ENCODE measurements around the gene STPG1.

The STPG1 gene

DNA sequence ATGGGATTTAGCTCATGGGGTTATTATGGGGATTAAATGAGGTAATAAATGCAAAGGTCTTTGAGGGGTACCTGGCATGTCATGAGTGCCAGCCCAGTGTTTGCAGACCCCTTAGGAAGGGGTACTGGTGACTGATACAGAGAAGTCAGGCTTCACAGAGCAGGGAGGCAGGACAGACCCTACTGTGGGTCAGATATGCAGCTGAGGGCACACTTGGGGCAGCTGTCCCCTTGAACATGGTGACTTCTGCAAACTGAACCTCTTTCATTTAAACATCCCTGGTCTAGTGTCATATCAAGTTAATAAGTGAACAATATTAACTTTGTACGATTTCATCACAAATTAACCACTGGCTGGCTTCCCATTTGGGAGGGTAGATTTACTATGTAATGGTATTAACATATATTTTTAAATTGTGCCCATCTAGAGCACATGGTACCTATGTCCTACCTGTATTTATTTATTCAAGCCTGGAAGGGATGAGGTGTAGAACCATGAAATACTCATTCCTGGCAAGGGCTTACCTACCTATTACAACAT, 25.9 kb downstream of the STPG1 start:
- H3K27ac ChIP-seq (ENCODE audit: low read depth, low read length), result no peak overlapping the region
- peaks cover 0 to 3% (median 0%) of the 10 kb centered on the region in 5 donors for H3K27me3 ChIP-seq (ENCODE audit: control insufficient read depth in 5 of 5, insufficient read depth in 4 of 5, low read length in 5 of 5)
- no peaks in the 10 kb centered on the region for H3K9me3 ChIP-seq (ENCODE audit: control insufficient read depth in 5 of 5, low read length in 5 of 5)
- no peak overlapping the region for H3K4me3 ChIP-seq (ENCODE audit: low read depth in 1 of 5, low read length in 5 of 5)
- H3K36me3 ChIP-seq (ENCODE audit: control insufficient read depth in 5 of 5, insufficient read depth in 5 of 5, low read length in 5 of 5), result peaks cover 0 to 17% (median 12%) of the 10 kb centered on the region in 5 donors
- no peak overlapping the region for H3K9ac ChIP-seq (ENCODE audit: low read length in 5 of 5)
- peaks cover 0 to 19% (median 13%) of the 10 kb centered on the region in 5 donors for H3K4me1 ChIP-seq (ENCODE audit: control insufficient read depth in 5 of 5, insufficient read depth in 5 of 5, low read length in 5 of 5)

DNA sequence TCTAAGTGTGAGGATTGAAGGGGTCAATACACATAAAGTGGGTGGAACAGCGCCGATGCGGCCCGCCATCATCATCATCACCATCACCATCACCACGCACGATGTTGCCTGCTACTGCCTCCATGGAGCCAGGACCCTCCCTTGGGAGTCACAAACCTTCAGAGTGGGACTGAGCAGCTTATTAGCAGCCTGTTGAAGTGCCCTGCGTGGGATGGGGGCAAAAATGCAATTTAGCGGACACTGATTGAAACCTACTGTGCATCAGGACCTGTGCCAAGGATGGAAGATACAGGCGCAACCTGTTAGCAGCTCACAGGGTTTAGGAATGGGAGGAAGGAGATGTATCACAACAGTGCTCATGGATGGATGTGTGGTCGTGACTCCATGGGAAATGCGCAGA, 26.7 kb downstream of the STPG1 start:
- no peaks in the 10 kb centered on the region for H3K9me3 ChIP-seq (ENCODE audit: control insufficient read depth in 5 of 5, low read length in 5 of 5)
- peaks cover 0 to 11% (median 8%) of the 10 kb centered on the region in 5 donors for H3K4me1 ChIP-seq (ENCODE audit: control insufficient read depth in 5 of 5, insufficient read depth in 5 of 5, low read length in 5 of 5)
- H3K27ac ChIP-seq (ENCODE audit: low read depth, low read length), result no peak overlapping the region
- peaks cover 0 to 24% (median 19%) of the 10 kb centered on the region in 5 donors for H3K36me3 ChIP-seq (ENCODE audit: control insufficient read depth in 5 of 5, insufficient read depth in 5 of 5, low read length in 5 of 5)
- H3K4me3 ChIP-seq (ENCODE audit: low read depth in 1 of 5, low read length in 5 of 5), result no peak overlapping the region
- peaks cover 0 to 3% (median 0%) of the 10 kb centered on the region in 5 donors for H3K27me3 ChIP-seq (ENCODE audit: control insufficient read depth in 5 of 5, insufficient read depth in 4 of 5, low read length in 5 of 5)
- H3K9ac ChIP-seq (ENCODE audit: low read length in 5 of 5), result no peak overlapping the region

DNA sequence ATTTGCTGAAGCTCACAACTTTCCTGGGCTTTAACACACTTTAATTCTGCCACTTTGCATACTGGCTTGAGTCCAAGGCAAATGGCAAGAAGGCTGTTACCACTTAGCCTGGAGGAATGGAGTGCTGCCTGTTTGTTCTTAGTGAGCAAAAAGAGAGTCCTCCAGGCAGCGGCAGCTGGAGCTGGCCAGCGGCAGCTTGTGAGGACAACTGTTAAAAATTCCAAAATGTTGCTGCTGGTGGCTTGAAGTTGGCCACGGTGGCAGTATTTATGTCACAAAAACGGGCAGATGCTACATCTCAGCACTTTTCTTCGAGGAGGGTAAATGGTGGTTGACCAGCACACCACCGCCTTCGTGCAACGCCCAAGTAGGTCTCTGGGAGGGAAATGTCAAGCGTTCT, 27.3 kb downstream of the STPG1 start:
- Histone ChIP-seq H3K36me3 (ENCODE audit: control insufficient read depth in 5 of 5, insufficient read depth in 5 of 5, low read length in 5 of 5) (peaks cover 0 to 26% (median 20%) of the 10 kb centered on the region in 5 donors), H3K9me3 (ENCODE audit: control insufficient read depth in 5 of 5, low read length in 5 of 5) (no peaks in the 10 kb centered on the region), H3K4me1 (ENCODE audit: control insufficient read depth in 5 of 5, insufficient read depth in 5 of 5, low read length in 5 of 5) (peaks cover 0 to 6% (median 1%) of the 10 kb centered on the region in 5 donors), H3K4me3 (ENCODE audit: low read depth in 1 of 5, low read length in 5 of 5) (no peak overlapping the region), H3K9ac (ENCODE audit: low read length in 5 of 5) (no peak overlapping the region), H3K27me3 (ENCODE audit: control insufficient read depth in 5 of 5, insufficient read depth in 4 of 5, low read length in 5 of 5) (peaks cover 0 to 3% (median 0%) of the 10 kb centered on the region in 5 donors), H3K27ac (ENCODE audit: low read depth, low read length) (no peak overlapping the region)

DNA sequence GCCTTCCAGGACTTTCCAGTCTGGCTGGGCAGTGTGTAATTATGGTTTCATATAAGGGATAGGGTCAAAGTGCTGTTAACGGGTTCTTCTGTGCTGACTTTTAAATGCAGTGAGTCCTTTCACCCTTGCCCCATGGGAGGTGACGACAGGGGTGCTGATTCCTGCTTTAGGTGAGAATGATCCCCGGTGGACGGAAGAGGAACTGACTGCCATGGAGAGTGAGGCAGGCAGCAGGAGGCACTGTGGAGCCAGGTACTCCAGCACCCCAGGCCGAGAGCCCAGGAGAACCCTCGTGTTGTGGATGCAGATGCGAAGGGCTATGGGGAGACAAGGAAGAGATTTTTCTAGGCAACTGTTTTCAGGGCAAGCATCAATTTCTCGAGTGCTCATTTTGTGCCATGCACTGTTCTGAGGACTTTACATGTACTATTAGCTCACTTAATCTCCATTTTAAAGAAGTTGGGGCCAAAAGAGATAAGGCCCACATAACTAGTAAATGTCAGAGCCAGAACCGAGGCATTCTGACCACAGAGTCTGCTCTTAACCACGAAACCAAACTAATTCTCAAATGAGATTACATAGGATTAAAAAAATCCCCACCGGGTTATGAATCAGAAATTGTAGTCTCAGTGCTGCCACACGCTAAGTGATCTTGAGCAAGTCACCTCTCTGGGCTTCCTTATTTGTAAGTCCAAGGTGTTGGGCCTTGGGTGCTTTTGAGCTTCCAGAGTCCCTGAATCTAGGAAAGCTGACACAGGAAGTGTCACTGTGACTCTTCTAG, 28.2 kb downstream of the STPG1 start:
- H3K4me3 ChIP-seq (ENCODE audit: low read depth in 1 of 5, low read length in 5 of 5), result no peak overlapping the region
- peaks cover 0 to 3% (median 0%) of the 10 kb centered on the region in 5 donors for H3K27me3 ChIP-seq (ENCODE audit: control insufficient read depth in 5 of 5, insufficient read depth in 4 of 5, low read length in 5 of 5)
- H3K36me3 ChIP-seq (ENCODE audit: control insufficient read depth in 5 of 5, insufficient read depth in 5 of 5, low read length in 5 of 5), result peaks cover 0 to 27% (median 20%) of the 10 kb centered on the region in 5 donors
- no peaks in the 10 kb centered on the region for H3K9me3 ChIP-seq (ENCODE audit: control insufficient read depth in 5 of 5, low read length in 5 of 5)
- no peak overlapping the region for H3K9ac ChIP-seq (ENCODE audit: low read length in 5 of 5)
- peaks cover 0 to 3% (median 0%) of the 10 kb centered on the region in 5 donors for H3K4me1 ChIP-seq (ENCODE audit: control insufficient read depth in 5 of 5, insufficient read depth in 5 of 5, low read length in 5 of 5)
- no peak overlapping the region for H3K27ac ChIP-seq (ENCODE audit: low read depth, low read length)

DNA sequence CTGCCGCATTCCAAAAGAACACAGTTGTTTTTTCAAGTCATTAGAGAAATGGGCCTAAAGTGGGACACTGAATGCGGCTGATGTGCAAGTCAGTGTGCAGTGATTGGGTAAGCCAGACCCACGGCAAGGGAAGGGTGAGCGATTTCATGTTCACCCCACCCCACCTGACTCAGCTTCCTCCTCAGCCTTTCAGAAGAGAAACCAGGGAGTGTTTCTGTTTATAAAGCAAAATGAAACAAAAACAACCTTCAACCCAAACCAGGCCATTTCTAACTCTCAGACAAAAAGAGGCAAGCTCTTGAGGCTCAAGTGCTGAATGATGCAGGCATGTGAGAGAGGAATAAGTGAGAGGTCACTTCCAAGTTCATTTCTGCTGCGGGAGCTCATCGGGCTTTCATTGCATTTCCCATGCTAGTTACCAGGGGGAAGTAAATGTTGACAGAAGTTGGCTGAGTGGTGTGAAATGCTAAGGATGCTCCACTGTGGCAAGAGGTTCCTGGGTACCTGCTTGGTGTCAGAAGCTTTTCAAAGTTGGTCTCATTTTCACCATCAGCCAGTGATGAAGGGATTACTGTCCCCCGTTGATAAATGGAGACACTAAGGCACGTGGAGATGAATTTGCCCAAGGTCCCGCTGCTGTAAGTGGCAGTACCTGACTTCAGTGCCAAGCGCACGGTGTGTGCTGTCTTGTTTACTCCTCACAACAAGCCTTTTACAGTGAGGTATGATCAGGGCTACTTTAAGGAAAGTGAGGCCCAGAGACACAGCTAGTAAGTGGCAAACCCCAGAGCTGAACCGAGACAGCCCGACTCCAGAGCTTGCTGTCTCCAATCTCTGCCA, 29.1 kb downstream of the STPG1 start:
- Histone ChIP-seq H3K27me3 (ENCODE audit: control insufficient read depth in 5 of 5, insufficient read depth in 4 of 5, low read length in 5 of 5) (peaks cover 0 to 3% (median 0%) of the 10 kb centered on the region in 5 donors), H3K4me3 (ENCODE audit: low read depth in 1 of 5, low read length in 5 of 5) (peak overlapping the region in 2 of 5 donors; percentile 1 to 36), H3K9me3 (ENCODE audit: control insufficient read depth in 5 of 5, low read length in 5 of 5) (no peaks in the 10 kb centered on the region), H3K9ac (ENCODE audit: low read length in 5 of 5) (peak overlapping the region in 1 of 5 donors; percentile 40), H3K27ac (ENCODE audit: low read depth, low read length) (no peak overlapping the region), H3K4me1 (ENCODE audit: control insufficient read depth in 5 of 5, insufficient read depth in 5 of 5, low read length in 5 of 5) (peaks cover 0 to 3% (median 0%) of the 10 kb centered on the region in 5 donors), H3K36me3 (ENCODE audit: control insufficient read depth in 5 of 5, insufficient read depth in 5 of 5, low read length in 5 of 5) (peaks cover 3 to 32% (median 23%) of the 10 kb centered on the region in 5 donors)

DNA sequence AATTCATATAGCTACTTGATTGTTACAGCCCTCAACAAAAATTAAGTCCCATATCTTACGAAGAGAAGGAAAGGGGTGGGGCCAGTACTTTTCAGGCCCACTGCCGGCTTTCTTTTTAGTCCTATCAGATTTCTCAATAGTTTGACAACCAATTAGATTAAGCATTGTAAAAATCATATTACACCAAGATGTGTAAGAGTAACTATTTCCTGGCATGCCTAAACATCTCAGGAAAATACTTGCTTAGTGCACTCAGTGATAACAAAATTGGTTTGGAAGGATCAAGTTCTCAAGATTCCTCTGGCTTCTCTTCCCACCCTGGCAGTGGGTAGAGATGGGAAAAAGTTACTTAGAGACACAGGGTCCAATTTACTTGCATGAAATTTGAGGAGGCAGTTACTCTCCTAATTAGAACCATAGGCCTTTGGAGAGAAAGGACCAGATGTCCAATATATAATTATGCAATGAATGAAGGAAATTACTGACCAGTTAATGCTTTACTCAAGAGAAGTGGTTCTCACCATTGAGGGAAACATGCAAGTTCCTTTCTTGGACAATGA, 30.1 kb downstream of the STPG1 start:
- Histone ChIP-seq H3K27ac (ENCODE audit: low read depth, low read length) (no peak overlapping the region), H3K9me3 (ENCODE audit: control insufficient read depth in 5 of 5, low read length in 5 of 5) (no peaks in the 10 kb centered on the region), H3K27me3 (ENCODE audit: control insufficient read depth in 5 of 5, insufficient read depth in 4 of 5, low read length in 5 of 5) (peaks cover 0 to 3% (median 0%) of the 10 kb centered on the region in 5 donors), H3K4me1 (ENCODE audit: control insufficient read depth in 5 of 5, insufficient read depth in 5 of 5, low read length in 5 of 5) (peaks cover 0 to 3% (median 0%) of the 10 kb centered on the region in 5 donors), H3K4me3 (ENCODE audit: low read depth in 1 of 5, low read length in 5 of 5) (no peak overlapping the region), H3K9ac (ENCODE audit: low read length in 5 of 5) (no peak overlapping the region), H3K36me3 (ENCODE audit: control insufficient read depth in 5 of 5, insufficient read depth in 5 of 5, low read length in 5 of 5) (peaks cover 7 to 40% (median 28%) of the 10 kb centered on the region in 5 donors)

DNA sequence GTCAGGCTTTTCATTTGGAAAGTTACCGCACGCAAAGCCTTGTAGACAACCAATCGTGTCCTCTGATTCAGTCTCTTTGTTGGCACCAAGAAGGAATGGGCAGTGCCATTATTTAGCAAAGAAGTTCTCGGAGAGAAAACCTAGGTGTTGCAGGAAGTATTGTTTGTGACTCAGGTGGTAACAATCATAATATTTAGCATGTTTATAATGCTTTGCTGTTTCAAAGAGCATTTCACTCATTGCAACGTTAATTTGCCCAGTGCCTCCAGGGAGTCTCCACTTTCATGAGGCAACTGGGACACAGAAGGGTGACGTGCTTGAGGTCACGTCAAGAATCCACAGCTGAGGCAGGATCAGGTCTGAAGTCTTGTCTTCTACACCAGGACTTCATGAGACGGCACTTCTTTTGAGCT, 31.4 kb downstream of the STPG1 start:
- Histone ChIP-seq H3K9ac (ENCODE audit: low read length in 5 of 5) (no peak overlapping the region), H3K9me3 (ENCODE audit: control insufficient read depth in 5 of 5, low read length in 5 of 5) (no peaks in the 10 kb centered on the region), H3K4me3 (ENCODE audit: low read depth in 1 of 5, low read length in 5 of 5) (no peak overlapping the region), H3K27me3 (ENCODE audit: control insufficient read depth in 5 of 5, insufficient read depth in 4 of 5, low read length in 5 of 5) (peaks cover 0 to 3% (median 0%) of the 10 kb centered on the region in 5 donors), H3K36me3 (ENCODE audit: control insufficient read depth in 5 of 5, insufficient read depth in 5 of 5, low read length in 5 of 5) (peaks cover 7 to 44% (median 33%) of the 10 kb centered on the region in 5 donors), H3K4me1 (ENCODE audit: control insufficient read depth in 5 of 5, insufficient read depth in 5 of 5, low read length in 5 of 5) (peaks cover 0 to 3% (median 0%) of the 10 kb centered on the region in 5 donors), H3K27ac (ENCODE audit: low read depth, low read length) (no peak overlapping the region)

DNA sequence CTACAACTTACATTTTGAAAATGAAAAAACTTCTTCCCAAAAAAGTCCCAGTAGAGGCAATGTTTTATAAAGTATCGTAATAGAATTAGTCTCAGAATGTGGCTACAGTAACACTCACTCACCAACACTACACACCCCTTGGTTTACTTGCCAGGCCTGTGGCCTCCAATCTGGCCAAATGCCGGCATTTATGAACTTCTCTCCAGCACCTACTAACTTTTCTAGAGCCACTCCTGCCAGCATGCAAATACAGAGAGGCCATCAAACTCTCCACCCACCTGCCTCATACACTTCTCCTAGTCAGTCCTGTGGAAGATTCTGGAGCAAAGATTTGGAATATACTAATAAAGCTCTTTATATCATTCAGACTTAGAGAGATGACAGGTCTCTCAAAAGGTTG, 32.3 kb downstream of the STPG1 start:
- H3K36me3 ChIP-seq (ENCODE audit: control insufficient read depth in 5 of 5, insufficient read depth in 5 of 5, low read length in 5 of 5), result peaks cover 7 to 45% (median 31%) of the 10 kb centered on the region in 5 donors
- H3K27me3 ChIP-seq (ENCODE audit: control insufficient read depth in 5 of 5, insufficient read depth in 4 of 5, low read length in 5 of 5), result no peaks in the 10 kb centered on the region
- no peak overlapping the region for H3K27ac ChIP-seq (ENCODE audit: low read depth, low read length)
- no peak overlapping the region for H3K9ac ChIP-seq (ENCODE audit: low read length in 5 of 5)
- peaks cover 0 to 3% (median 0%) of the 10 kb centered on the region in 5 donors for H3K4me1 ChIP-seq (ENCODE audit: control insufficient read depth in 5 of 5, insufficient read depth in 5 of 5, low read length in 5 of 5)
- no peak overlapping the region for H3K4me3 ChIP-seq (ENCODE audit: low read depth in 1 of 5, low read length in 5 of 5)
- no peaks in the 10 kb centered on the region for H3K9me3 ChIP-seq (ENCODE audit: control insufficient read depth in 5 of 5, low read length in 5 of 5)

DNA sequence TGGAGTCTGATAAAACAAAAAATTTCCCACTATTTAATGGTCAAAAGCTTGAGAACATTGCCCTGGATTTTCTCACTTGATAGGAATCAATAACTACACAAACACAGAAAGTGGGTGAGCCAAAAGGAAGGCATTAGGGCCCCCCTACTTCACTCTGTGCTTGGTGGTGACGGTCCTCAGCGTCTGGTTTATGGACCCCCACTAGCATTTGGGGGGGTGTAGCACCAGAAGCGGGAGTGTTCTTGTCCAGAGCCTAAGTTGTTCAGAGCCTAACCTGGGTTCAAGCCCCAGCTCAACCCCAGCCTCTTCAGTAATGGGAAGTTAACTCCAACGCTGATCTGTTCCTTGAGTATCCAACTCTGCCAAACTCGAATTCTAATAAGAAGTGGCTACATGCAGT, 33.1 kb downstream of the STPG1 start:
- H3K9ac ChIP-seq (ENCODE audit: low read length in 5 of 5), result no peak overlapping the region
- H3K36me3 ChIP-seq (ENCODE audit: control insufficient read depth in 5 of 5, insufficient read depth in 5 of 5, low read length in 5 of 5), result peaks cover 7 to 47% (median 36%) of the 10 kb centered on the region in 5 donors
- no peaks in the 10 kb centered on the region for H3K27me3 ChIP-seq (ENCODE audit: control insufficient read depth in 5 of 5, insufficient read depth in 4 of 5, low read length in 5 of 5)
- no peak overlapping the region for H3K27ac ChIP-seq (ENCODE audit: low read depth, low read length)
- no peaks in the 10 kb centered on the region for H3K9me3 ChIP-seq (ENCODE audit: control insufficient read depth in 5 of 5, low read length in 5 of 5)
- no peak overlapping the region for H3K4me3 ChIP-seq (ENCODE audit: low read depth in 1 of 5, low read length in 5 of 5)
- peaks cover 0 to 3% (median 0%) of the 10 kb centered on the region in 5 donors for H3K4me1 ChIP-seq (ENCODE audit: control insufficient read depth in 5 of 5, insufficient read depth in 5 of 5, low read length in 5 of 5)
